Measurements from ENCODE around the gene TMEM266.

Gene TMEM266

DNA sequence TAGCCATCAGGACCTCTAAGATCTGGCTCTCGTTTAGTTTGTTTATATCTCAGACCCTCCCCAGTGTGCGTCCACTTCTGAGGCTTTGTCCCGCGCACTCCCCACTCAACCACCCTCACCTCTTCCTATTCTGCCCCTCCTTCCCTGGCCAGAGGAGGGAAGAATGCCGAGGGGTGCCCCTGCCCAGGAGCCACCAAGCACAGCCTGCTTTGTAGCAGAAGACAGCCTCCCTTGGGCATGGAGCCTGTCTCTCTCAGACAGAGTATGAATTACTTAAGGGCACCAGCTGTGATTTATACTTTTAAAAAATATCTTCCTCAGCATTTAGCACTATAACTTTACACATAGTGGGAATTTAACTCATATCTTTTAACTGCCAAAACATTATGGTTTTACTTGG lies 6.0 kb downstream of the TMEM266 start:
- TF ChIP-seq, protein P1, sequence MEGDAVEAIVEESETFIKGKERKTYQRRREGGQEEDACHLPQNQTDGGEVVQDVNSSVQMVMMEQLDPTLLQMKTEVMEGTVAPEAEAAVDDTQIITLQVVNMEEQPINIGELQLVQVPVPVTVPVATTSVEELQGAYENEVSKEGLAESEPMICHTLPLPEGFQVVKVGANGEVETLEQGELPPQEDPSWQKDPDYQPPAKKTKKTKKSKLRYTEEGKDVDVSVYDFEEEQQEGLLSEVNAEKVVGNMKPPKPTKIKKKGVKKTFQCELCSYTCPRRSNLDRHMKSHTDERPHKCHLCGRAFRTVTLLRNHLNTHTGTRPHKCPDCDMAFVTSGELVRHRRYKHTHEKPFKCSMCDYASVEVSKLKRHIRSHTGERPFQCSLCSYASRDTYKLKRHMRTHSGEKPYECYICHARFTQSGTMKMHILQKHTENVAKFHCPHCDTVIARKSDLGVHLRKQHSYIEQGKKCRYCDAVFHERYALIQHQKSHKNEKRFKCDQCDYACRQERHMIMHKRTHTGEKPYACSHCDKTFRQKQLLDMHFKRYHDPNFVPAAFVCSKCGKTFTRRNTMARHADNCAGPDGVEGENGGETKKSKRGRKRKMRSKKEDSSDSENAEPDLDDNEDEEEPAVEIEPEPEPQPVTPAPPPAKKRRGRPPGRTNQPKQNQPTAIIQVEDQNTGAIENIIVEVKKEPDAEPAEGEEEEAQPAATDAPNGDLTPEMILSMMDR (IDR thresholded peaks at IDR 0.05; ENCODE audit: low read depth, low read length, missing control alignments), result no peak
- DNase-seq (ENCODE audit: low read depth), result no peak
- H3K4me3 ChIP-seq (ENCODE audit: low read depth, low read length), result no peak overlapping the region

DNA sequence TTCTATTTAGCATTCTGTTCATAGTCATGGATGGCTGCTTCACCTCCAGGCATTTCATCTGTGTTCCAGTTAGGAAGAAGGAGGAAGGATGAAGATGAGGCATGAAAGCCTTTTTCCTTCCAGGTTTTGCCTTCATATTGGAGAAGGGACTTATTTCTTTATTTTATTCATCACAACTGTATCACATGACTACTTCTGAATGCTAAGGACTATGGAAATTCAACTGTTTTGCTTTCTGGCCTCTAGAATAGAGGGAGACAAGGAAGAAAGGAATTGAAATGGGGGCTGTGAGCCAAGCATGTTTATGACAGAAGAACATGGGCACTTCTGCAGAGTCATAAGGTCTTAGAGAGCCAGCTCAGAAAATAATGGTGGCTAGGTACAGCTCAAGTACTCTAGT lies 10.4 kb downstream of the TMEM266 start:
- no peak overlapping the region for H3K4me3 ChIP-seq (ENCODE audit: low read depth, low read length)
- TF ChIP-seq, protein P1 (IDR thresholded peaks at IDR 0.05; ENCODE audit: low read depth, low read length, missing control alignments), result no peak
- DNase-seq (ENCODE audit: low read depth), result no peak

DNA sequence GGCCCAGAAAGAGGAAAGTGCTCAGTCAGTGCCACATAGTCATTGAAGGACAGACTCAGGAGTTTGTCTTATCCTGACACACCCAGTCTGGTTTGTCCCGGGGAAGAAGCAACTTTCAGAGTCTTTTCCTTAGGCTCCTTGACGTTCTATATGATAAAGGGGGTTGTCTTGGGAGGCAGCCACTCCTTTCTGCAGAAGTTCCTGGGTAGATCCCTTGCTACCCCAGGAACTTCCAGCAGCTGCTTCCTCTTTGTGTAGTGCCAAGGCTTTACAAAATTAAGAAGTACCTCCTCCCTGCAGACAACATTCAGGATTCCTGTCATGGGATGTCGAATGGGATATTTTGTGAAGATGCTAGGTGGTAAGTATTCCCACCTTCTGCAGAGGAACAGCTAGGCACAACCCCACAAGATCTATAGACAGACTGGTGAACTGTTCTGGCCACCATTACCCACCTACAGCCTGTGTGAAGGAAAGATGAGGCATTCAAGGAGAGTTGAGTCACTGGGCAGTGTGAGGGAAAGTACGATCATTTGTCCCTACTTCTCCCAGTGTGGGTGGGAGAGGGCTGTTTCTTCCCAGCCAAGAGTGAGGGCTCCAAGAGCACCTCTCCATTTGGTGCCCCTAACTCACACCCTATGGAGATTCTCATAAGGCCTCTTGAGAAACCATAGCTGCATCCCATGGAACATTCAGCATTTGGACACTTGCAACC lies 11.3 kb downstream of the TMEM266 start:
- TF ChIP-seq, protein P1 (IDR thresholded peaks at IDR 0.05; ENCODE audit: low read depth, low read length, missing control alignments), result no peak
- DNase-seq (ENCODE audit: low read depth), result no peak
- H3K4me3 ChIP-seq (ENCODE audit: low read depth, low read length), result no peak overlapping the region

DNA sequence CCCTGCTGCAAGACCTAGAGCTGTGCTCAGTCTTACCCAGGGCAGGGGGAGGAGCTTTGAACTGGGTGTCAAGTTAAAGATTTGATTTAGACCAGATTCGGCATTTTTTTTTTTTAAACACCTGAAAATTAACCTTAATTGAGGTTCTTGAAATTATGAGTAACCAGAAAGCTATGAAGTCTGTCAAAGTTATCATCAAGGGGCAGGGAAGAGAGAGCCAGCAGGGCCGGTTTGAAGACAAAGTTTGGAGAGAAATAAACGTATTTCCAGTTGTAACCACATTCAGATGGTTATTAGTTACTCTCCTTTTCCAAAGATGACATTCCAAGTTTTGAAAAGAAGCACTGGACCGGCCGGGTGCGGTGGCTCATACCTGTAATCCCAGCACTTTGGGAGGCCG lies 12.0 kb downstream of the TMEM266 start:
- H3K4me3 ChIP-seq (ENCODE audit: low read depth, low read length), result no peak overlapping the region
- no peak for DNase-seq (ENCODE audit: low read depth)
- TF ChIP-seq, protein P1 (IDR thresholded peaks at IDR 0.05; ENCODE audit: low read depth, low read length, missing control alignments), result no peak

DNA sequence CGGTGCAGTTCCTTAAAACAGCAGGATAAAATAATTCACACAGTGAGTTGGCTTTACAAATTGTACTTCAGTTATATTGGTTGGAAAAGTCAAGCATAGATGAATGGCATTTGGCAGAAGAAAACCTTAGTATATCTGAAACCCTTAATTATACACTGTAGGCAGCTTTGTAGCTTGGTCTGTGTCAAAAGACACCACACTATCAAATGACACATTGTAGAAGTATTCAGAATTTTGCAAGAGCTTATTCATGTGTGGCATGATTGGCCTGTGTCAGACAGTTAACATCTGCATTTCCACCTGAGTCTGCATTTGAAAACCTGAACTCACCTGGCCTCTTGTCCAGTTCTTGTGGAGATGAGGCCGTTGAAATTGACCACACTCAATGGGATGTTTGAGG lies 13.8 kb downstream of the TMEM266 start:
- H3K4me3 ChIP-seq (ENCODE audit: low read depth, low read length), result no peak overlapping the region
- TF ChIP-seq, protein P1 (IDR thresholded peaks at IDR 0.05; ENCODE audit: low read depth, low read length, missing control alignments), result no peak
- DNase-seq (ENCODE audit: low read depth), result no peak

DNA sequence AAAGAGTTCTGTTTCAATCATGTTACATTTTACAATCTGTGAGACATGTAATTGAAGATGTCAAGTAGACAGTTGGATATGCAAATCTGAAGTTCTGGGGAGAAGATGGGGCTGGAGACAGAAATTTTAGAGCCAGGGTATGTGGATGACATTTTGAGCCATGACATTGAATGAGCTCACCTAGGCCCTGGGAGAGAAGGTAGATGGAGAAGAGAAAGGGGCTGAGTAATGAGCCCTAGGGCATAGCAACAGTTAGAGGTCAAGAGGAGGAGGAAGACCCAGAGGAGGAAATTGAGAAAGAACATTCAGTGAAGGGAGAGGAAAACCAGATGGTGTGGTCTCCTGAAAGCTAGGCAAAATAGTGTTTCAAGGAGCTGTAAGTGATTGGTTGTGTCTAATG lies 15.3 kb downstream of the TMEM266 start:
- no peak overlapping the region for H3K4me3 ChIP-seq (ENCODE audit: low read depth, low read length)
- no peak for DNase-seq (ENCODE audit: low read depth)
- TF ChIP-seq, protein P1 (IDR thresholded peaks at IDR 0.05; ENCODE audit: low read depth, low read length, missing control alignments), result no peak

DNA sequence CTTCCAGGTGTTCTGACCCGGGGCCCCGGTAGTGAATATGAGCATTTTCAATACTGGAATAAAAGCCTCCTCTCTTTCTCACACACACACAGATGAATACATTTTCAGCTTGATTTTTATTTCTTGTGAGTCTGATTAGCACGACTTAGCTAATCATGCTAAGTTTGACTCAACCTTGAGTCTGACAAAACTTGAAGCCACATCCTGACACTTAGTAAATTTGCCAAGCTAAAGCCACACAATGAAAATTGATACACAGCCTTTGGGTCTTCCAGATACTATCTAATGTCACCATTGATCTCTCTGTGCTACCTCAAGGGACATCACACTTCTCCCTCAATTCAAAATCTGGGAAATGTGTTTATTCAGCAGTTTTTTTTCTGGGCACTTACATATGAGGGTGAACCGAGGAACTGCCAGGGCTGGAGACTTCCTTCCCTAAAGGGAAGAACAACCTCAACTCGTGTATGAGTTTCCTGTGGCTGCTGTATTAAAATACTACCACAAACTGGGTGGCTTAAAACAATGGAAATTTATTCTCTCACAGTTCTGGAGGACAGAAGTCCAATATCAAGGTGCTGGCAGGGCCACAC lies 18.6 kb downstream of the TMEM266 start:
- H3K4me3 ChIP-seq (ENCODE audit: low read depth, low read length), result no peak overlapping the region
- DNase-seq (ENCODE audit: low read depth), result no peak
- TF ChIP-seq, protein P1 (IDR thresholded peaks at IDR 0.05; ENCODE audit: low read depth, low read length, missing control alignments), result no peak

All from GM12864 (cell line).